GM12873 (cell line): ENCODE results near the gene CYB561.

Experiments used
- CTCF ChIP-seq: IDR thresholded peaks from 2 replicates; pipeline ENCODE4 v1.5.1; 2012; ENCODE audit warnings: low read depth, mild to moderate bottlenecking, moderate library complexity, low read length, control low read depth; ENCODE audit not compliant: insufficient read depth; ENCODE audit errors: missing control alignments

CYB561 gene

GRCh38 chr17:63477480-63478440, 31.7 kb upstream of the CYB561 start:
- no peak for TF ChIP-seq CTCF

GRCh38 chr17:63476854-63477479, 30.9 kb upstream of the CYB561 start, which contains the start of gene ACE:
Gene ACE (plus strand): TSS chr17:63477061. CDS start chr17:63477095, 34 bp downstream.
- TF ChIP-seq CTCF = no peak

GRCh38 chr17:63476459-63476853, 30.4 kb upstream of the CYB561 start:
- no peak for TF ChIP-seq CTCF

GRCh38 chr17:63475491-63476412, 29.6 kb upstream of the CYB561 start:
- TF ChIP-seq CTCF = no peak

- TF ChIP-seq CTCF = no peak
These were observed 28.7 kb upstream of the CYB561 start for GRCh38 chr17:63474586-63475460.

GRCh38 chr17:63474174-63474573, 28.1 kb upstream of the CYB561 start:
- no peak for TF ChIP-seq CTCF
